Naive B cell (primary cell): Measurements from ENCODE around the gene HSPB7. TPM values are rescaled to one million over a fixed set of nuclear protein-coding genes. Genes with fewer than 3 reads are reported as not detected.
A peak's percentile ranks its signal among the peaks of the same experiment; 100 is the strongest.
"Not testable (repeated sequence)": the region's sequence is repeated elsewhere in the genome, so short reads cannot be mapped to it uniquely, and the experiment has no call there.

Source experiments
- ATAC-seq, 2 donors: fragments of 150-1000 bp; cut with Tn5 transposase; 2 replicates each; pipeline ENCODE4 v1.10.0; 2021; ENCODE audit warnings: low read depth in 2 of 2, mild to moderate bottlenecking in 2 of 2, moderate library complexity in 2 of 2
- DNase-seq: peaks from one replicate; pipeline ENCODE4 v3.0.0; 2022
- H3K27ac Mint-ChIP-seq, 6 donors: one replicate each; pipeline ENCODE4 v1.8.0; 2020 to 2022; ENCODE audit warnings: mild to moderate bottlenecking in 6 of 6, mixed read lengths in 6 of 6, moderate library complexity in 5 of 6, inconsistent platforms in 2 of 6
- H3K27me3 Mint-ChIP-seq, 3 donors: one replicate each; pipeline ENCODE4 v1.8.0; 2021 to 2022; ENCODE audit warnings: mixed read lengths in 3 of 3, mild to moderate bottlenecking in 1 of 3
- H3K36me3 Mint-ChIP-seq, 2 donors: one replicate each; pipeline ENCODE4 v1.8.0; 2020 to 2022; ENCODE audit warnings: mixed read lengths in 2 of 2, inconsistent platforms in 1 of 2, mild to moderate bottlenecking in 1 of 2
- H3K4me1 Mint-ChIP-seq, 3 donors: one replicate each; pipeline ENCODE4 v1.8.0; 2020 to 2022; ENCODE audit warnings: mixed read lengths in 3 of 3, inconsistent platforms in 1 of 3, mild to moderate bottlenecking in 1 of 3, moderate library complexity in 1 of 3
- H3K4me3 Mint-ChIP-seq, 8 donors: one replicate each; pipeline ENCODE4 v1.8.0; 2020 to 2022; ENCODE audit warnings: mild to moderate bottlenecking in 8 of 8, mixed read lengths in 8 of 8, moderate library complexity in 8 of 8, inconsistent platforms in 2 of 8
- H3K9me3 Mint-ChIP-seq, 7 donors: one replicate each; pipeline ENCODE4 v1.8.0; 2020 to 2022; ENCODE audit warnings: mixed read lengths in 7 of 7, mild to moderate bottlenecking in 5 of 7, inconsistent platforms in 2 of 7, moderate library complexity in 1 of 7
- polyA plus RNA-seq, 6 donors: library from polyadenylated mRNA; unstranded; fragments of 300-500 nt; fragmentation: Illumina TruSeq; gene quantifications; one replicate each; pipeline ENCODE4 v1.2.3, GENCODE V29; 2021; ENCODE audit warnings: low read depth in 6 of 6

The HSPB7 gene
- polyA plus RNA-seq, 6 donors from 2014 or later, result not detected

GRCh38 chr1:16005597-16005996, 12.2 kb downstream of the HSPB7 start:
- Mint-ChIP-seq H3K27ac (no peak overlapping the region), H3K27me3 (peaks cover 0 to 6% (median 3%) of the 10 kb centered on the region in 3 donors), H3K4me1 (peaks cover 18 to 28% (median 26%) of the 10 kb centered on the region in 3 donors), H3K36me3 (no peaks in the 10 kb centered on the region), H3K4me3 (peak overlapping the region in 1 of 8 donors; percentile 55), H3K9me3 (no peaks in the 10 kb centered on the region)
- ATAC-seq (peak; percentile 30 to 39), DNase-seq (no peak)

GRCh38 chr1:16001274-16001673, 16.6 kb downstream of the HSPB7 start:
- H3K4me1 Mint-ChIP-seq, result peaks cover 11 to 18% (median 18%) of the 10 kb centered on the region in 3 donors
- not testable (repeated sequence) for H3K27me3 Mint-ChIP-seq, DNase-seq, H3K9me3 Mint-ChIP-seq, H3K36me3 Mint-ChIP-seq, ATAC-seq, H3K4me3 Mint-ChIP-seq, H3K27ac Mint-ChIP-seq

- Mint-ChIP-seq H3K4me3 (no peak overlapping the region), H3K36me3 (peaks cover 0 to 4% of the 10 kb centered on the region in 2 donors), H3K4me1 (no peaks in the 10 kb centered on the region), H3K27ac (no peak overlapping the region), H3K9me3 (peaks cover 0 to 2% (median 0%) of the 10 kb centered on the region in 7 donors), H3K27me3 (peaks cover 0 to 10% (median 9%) of the 10 kb centered on the region in 3 donors)
- DNase-seq, result no peak
- ATAC-seq, result no peak
Observed at GRCh38 chr1:15998929-15999328, 18.9 kb downstream of the HSPB7 start.

DNA sequence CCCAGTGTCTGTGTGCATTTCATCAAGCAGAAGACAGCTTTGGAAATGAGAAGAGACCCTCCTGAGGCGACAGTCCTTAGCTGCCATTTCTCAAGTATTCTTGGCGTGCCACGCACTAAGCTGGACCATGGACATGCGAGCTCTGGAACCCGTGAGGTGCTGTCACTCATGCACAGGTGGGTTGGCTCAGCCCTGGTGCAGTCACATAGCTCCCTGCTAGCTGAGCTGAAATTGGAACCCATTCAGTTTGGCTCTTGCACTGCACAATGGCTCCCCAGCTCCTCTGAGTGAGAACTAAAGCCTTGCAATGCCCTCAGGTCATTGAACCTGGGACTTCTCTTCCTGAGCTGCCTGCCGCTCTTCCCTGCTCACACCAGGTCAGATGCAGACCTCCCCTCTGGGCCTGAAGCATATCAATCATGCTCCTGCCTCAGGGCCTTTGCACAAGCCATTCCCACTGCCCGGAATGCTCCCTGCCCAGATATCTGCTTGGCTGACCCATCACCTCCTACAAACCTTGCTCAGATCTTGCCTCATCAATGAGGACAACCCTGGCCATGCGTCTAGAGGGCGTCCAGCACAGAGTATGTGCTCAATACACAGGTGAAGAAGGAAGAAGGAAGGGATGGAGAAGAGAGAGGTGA, 20.1 kb downstream of the HSPB7 start:
- no peak for ATAC-seq
- Mint-ChIP-seq H3K36me3 (peaks cover 0 to 4% of the 10 kb centered on the region in 2 donors), H3K4me3 (no peak overlapping the region), H3K27me3 (peaks cover 0 to 10% (median 9%) of the 10 kb centered on the region in 3 donors), H3K27ac (no peak overlapping the region), H3K9me3 (peaks cover 0 to 2% (median 0%) of the 10 kb centered on the region in 7 donors), H3K4me1 (no peaks in the 10 kb centered on the region)
- no peak for DNase-seq

DNA sequence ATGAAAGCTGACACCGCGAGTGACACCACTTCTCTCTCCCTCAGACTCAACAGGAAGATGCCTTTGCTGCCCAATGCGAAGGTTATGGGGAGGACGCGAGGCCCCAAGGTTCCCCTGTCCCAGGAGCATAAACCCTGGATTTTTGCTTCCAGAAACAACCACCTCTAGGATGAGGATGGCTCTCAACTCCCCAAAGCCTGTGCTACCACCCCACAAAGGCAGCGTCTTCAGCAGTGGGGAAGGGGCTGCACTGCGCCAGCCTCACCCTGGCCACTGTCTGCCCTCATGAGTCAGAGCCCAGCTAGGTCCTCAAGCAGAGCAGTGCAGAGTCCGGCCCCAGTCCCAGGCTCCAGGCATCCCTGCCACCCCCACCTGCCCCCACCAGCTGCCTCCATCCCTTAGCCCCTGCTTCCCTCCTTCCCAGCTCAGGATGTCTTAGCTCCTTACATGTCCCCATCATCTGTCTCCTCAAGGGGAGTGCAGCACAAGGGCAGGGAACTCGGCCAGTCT, 20.7 kb downstream of the HSPB7 start:
- DNase-seq (no peak), ATAC-seq (no peak)
- Mint-ChIP-seq H3K27ac (peak overlapping the region in 1 of 6 donors; percentile 67), H3K9me3 (peaks cover 0 to 2% (median 0%) of the 10 kb centered on the region in 7 donors), H3K36me3 (peaks cover 0 to 4% of the 10 kb centered on the region in 2 donors), H3K4me1 (no peaks in the 10 kb centered on the region), H3K27me3 (peaks cover 4 to 14% (median 9%) of the 10 kb centered on the region in 3 donors), H3K4me3 (no peak overlapping the region)

- peaks cover 4 to 27% (median 9%) of the 10 kb centered on the region in 3 donors for H3K27me3 Mint-ChIP-seq
- ATAC-seq, result peak; percentile 30 to 56
- peak; percentile 16 for DNase-seq
- no peaks in the 10 kb centered on the region for H3K4me1 Mint-ChIP-seq
- peaks cover 0 to 2% (median 0%) of the 10 kb centered on the region in 7 donors for H3K9me3 Mint-ChIP-seq
- no peak overlapping the region for H3K4me3 Mint-ChIP-seq
- peaks cover 0 to 4% of the 10 kb centered on the region in 2 donors for H3K36me3 Mint-ChIP-seq
- peak overlapping the region in 1 of 6 donors; percentile 61 for H3K27ac Mint-ChIP-seq
Observed at GRCh38 chr1:15994590-15995351, 23.1 kb downstream of the HSPB7 start.

GRCh38 chr1:15994081-15994480, 23.8 kb downstream of the HSPB7 start:
- no peak for DNase-seq
- Mint-ChIP-seq H3K36me3 (peaks cover 0 to 4% of the 10 kb centered on the region in 2 donors), H3K4me1 (no peaks in the 10 kb centered on the region), H3K4me3 (no peak overlapping the region), H3K27ac (no peak overlapping the region), H3K9me3 (peaks cover 0 to 2% (median 0%) of the 10 kb centered on the region in 7 donors), H3K27me3 (peaks cover 4 to 25% (median 11%) of the 10 kb centered on the region in 3 donors)
- ATAC-seq, result no peak

- H3K27me3 Mint-ChIP-seq, result peaks cover 4 to 25% (median 16%) of the 10 kb centered on the region in 3 donors
- H3K9me3 Mint-ChIP-seq, result peaks cover 0 to under 1% (median 0%) of the 10 kb centered on the region in 7 donors
- peaks cover 0 to 2% of the 10 kb centered on the region in 2 donors for H3K36me3 Mint-ChIP-seq
- no peaks in the 10 kb centered on the region for H3K4me1 Mint-ChIP-seq
- DNase-seq (no peak), ATAC-seq (no peak)
- H3K4me3 Mint-ChIP-seq, result no peak overlapping the region
- no peak overlapping the region for H3K27ac Mint-ChIP-seq
Observed at GRCh38 chr1:15993666-15994065, 24.2 kb downstream of the HSPB7 start.

DNA sequence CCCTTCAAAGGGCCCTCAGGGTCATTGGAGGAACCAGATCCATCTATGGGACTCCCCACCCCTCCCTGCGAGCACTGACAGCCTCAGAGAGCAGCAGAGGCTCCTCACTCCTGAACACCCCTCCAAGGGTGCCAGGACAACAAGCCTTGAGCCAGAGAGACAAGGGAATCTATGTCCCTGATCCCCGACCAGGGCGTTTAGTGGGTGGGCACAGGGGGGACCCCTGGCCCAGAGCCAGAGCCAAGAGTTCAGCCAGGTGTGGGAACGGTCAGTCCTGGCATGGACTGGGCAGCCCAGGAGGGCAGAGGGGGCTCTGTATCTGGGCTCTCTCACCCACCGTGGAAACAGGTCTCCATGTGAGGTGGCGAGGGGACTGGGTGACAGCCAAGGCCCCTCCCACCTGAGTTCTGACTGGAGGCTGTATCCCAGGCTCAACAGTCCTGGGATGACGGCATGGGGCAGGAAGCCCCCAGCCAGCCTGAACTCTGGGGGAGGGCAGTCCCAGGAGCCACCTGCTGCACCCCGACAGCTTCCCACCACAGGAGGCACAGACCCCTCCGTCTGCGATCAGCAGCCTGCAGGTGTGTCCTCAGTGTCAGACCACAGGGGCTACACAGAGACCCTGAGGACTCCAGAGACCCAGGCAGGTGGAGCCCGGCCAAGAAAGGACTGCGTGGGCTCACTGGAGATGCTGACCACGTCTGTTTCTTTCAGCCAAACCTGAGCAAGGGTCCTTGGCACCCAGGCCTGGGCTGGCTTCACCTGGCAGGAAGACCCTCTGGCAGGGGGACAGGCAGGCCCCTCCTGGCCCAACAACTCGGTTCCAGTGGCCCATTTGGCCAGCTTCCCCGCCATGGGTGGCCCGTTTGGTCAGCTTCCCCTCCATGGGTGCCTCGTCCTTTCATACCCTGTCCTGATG, 25.0 kb downstream of the HSPB7 start:
- no peaks in the 10 kb centered on the region for H3K4me1 Mint-ChIP-seq
- H3K27ac Mint-ChIP-seq, result no peak overlapping the region
- H3K4me3 Mint-ChIP-seq, result no peak overlapping the region
- no peaks in the 10 kb centered on the region for H3K36me3 Mint-ChIP-seq
- ATAC-seq, result no peak
- H3K27me3 Mint-ChIP-seq, result peaks cover 4 to 23% (median 11%) of the 10 kb centered on the region in 3 donors
- no peaks in the 10 kb centered on the region for H3K9me3 Mint-ChIP-seq
- no peak for DNase-seq

GRCh38 chr1:15992187-15992553, 25.7 kb downstream of the HSPB7 start:
- peak overlapping the region in 1 of 6 donors; percentile 49 for H3K27ac Mint-ChIP-seq
- DNase-seq (no peak), ATAC-seq (no peak)
- H3K36me3 Mint-ChIP-seq, result no peaks in the 10 kb centered on the region
- H3K4me1 Mint-ChIP-seq, result no peaks in the 10 kb centered on the region
- H3K27me3 Mint-ChIP-seq, result peaks cover 4 to 23% (median 9%) of the 10 kb centered on the region in 3 donors
- no peak overlapping the region for H3K4me3 Mint-ChIP-seq
- H3K9me3 Mint-ChIP-seq, result no peaks in the 10 kb centered on the region

GRCh38 chr1:15991427-15992186, 26.2 kb downstream of the HSPB7 start:
- no peak for DNase-seq
- Mint-ChIP-seq H3K27me3 (peaks cover 4 to 23% (median 9%) of the 10 kb centered on the region in 3 donors), H3K4me1 (no peaks in the 10 kb centered on the region), H3K27ac (peak overlapping the region in 1 of 6 donors; percentile 49), H3K4me3 (no peak overlapping the region), H3K36me3 (no peaks in the 10 kb centered on the region), H3K9me3 (no peaks in the 10 kb centered on the region)
- no peak for ATAC-seq

DNA sequence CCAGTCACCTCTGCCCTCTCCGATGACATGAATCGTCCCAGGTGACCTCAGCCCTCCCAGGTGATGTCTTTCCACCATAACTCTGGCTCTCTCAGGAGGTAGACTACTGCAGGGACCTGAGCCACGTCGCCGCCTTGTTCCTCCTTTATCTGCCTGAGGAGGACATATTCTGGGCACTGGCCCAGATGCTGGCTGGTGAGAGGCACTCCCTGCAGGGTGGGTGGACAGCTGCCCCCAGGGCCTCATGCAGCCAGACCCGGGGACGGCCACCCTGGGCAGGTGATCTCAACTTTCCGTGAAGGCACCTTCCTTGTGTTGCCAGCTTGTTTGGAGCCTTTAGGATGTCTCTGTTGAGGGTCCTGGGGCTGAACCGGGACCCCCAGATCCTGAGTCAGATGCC, 28.1 kb downstream of the HSPB7 start:
- H3K9me3 Mint-ChIP-seq, result no peaks in the 10 kb centered on the region
- ATAC-seq (no peak), DNase-seq (no peak)
- peaks cover 4 to 23% (median 9%) of the 10 kb centered on the region in 3 donors for H3K27me3 Mint-ChIP-seq
- H3K4me3 Mint-ChIP-seq, result no peak overlapping the region
- no peak overlapping the region for H3K27ac Mint-ChIP-seq
- no peaks in the 10 kb centered on the region for H3K36me3 Mint-ChIP-seq
- no peaks in the 10 kb centered on the region for H3K4me1 Mint-ChIP-seq
